Measurements from ENCODE around the gene PASD1. TPM values are rescaled to one million over a fixed set of nuclear protein-coding genes. Genes with fewer than 3 reads are reported as not detected.

Gene PASD1, protein sequence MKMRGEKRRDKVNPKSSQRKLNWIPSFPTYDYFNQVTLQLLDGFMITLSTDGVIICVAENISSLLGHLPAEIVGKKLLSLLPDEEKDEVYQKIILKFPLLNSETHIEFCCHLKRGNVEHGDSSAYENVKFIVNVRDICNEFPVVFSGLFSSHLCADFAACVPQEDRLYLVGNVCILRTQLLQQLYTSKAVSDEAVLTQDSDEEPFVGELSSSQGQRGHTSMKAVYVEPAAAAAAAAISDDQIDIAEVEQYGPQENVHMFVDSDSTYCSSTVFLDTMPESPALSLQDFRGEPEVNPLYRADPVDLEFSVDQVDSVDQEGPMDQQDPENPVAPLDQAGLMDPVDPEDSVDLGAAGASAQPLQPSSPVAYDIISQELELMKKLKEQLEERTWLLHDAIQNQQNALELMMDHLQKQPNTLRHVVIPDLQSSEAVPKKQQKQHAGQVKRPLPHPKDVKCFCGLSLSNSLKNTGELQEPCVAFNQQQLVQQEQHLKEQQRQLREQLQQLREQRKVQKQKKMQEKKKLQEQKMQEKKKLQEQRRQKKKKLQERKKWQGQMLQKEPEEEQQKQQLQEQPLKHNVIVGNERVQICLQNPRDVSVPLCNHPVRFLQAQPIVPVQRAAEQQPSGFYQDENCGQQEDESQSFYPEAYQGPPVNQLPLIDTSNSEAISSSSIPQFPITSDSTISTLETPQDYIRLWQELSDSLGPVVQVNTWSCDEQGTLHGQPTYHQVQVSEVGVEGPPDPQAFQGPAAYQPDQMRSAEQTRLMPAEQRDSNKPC
- total RNA-seq, result not detected in 2 replicates

DNA sequence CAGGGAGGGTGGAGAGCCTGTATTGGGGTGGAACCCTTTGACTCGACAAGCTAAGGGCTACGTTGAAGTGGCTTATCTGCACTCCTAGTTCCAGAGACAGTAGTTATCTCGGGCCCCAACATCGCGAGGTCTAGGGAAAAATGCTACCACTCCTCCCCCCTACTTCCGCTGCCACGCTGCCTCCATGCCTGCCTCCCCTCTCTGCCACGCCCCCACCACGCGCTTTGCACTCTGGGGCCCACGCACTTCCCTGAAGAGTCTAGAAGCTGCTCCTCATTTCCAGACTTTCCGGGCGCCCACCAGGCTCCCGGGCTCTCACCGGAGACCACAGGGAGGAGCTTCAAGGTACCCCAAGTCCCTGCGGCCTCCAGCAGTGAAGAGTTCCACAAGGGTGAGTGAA lies at the start of gene PASD1:
Gene PASD1 (plus strand): TSS at position 227 of the 400 bp plus-strand sequence. CDS start 37,879 bp downstream, outside the sequence.

DNA sequence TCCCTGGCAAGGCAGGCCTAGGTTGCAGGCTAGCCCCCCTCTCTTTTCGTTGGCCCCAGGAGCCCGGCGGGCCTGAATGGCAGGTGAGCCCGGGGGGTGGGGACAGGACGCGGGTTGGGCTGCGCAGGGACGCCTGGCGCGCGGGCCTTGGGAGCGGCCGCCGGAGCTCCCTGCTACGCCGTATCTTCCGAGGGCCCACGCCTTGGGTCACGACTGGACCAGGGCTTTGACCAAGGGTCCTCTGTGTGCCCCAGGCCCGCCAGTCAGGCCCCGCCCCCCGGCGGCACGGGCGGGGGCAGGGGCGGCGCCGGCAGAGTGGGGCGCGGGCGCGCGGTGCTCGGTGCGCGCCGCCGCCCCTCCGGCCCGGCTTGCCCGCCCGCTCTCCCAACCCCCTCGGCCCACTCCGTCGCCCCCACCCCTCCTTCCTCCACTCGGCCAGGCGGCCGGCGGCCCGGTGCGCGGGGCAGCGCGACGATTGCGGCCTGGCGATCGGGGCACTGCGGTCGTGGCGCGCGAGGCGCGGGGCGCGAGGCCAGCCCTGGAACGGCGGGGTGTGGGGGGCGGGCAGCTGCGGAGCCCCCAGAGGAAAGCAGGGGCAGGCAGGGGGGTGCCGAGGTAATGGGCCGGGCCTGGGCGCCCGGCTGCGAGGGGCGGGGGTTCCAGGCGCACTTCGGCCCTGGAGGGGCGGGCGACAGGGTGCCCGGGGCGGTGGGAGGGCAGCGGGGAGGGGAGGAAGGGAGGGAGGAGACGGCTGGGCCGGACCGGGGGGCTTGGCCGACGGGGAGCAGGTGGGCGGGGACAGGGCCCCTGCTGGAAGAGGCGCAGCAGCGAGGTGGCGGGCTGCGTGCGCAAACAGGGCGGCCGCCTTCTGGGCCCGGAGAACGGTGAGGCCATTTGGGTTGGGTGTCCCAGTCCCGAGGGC lies 131.4 kb downstream of the PASD1 start, which contains the start of gene PRRG3:
Gene PRRG3 (plus strand): TSS at position 798 of the 922 bp plus-strand sequence. CDS start 3,357 bp downstream, outside the sequence.

DNA sequence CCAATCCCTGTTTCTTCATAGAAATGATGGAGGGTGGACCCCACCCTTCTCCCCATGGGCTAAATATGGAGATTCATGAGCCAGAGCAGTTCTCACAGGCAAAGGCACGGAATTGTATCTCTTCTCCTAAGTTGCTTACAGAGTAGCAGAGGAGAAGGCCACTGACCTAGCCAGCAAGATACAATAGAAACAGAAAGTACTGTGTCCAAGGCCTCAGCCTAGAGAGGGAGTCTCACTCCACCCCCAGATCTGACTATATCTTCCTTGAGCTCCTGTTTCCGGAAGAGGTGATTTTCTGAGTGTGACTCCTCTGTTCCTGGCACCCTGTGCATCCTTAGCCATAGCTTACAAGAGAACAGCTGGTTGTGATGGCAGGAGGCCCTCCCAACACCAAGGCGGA lies 152.3 kb downstream of the PASD1 start, which contains the start of gene FATE1:
Gene FATE1 (plus strand): TSS at position 284 of the 400 bp plus-strand sequence. CDS start 85 bp downstream, at position 369.

Other genes starting within 250 kb of the PASD1 start
- 66.9 and 78.4 TPM in 2 replicates for gene VMA21, start 166.5 kb upstream of the PASD1 start, total RNA-seq
- not detected in 2 replicates for gene PRRG3, start 131.8 kb downstream of the PASD1 start, total RNA-seq
- not detected in 2 replicates for gene FATE1, start 152.4 kb downstream of the PASD1 start, total RNA-seq
- gene CNGA2, start 171.1 kb downstream of the PASD1 start, total RNA-seq, result not detected in 2 replicates

Data from epithelial cell of umbilical artery (primary cell).